Activated naive CD8-positive, alpha-beta T cell treated with anti-CD3 and anti-CD28 coated beads, Interleukin-2, amount 10 ng/mL, durations not matched to agents 7 days and 5 days (primary cell): ENCODE data around the gene BID. TPM values are rescaled to one million over a fixed set of nuclear protein-coding genes. Genes with fewer than 3 reads are reported as not detected.
A peak's percentile ranks its signal among the peaks of the same experiment; 100 is the strongest.

Source experiments
- ATAC-seq: fragments of 150-1000 bp; cut with Tn5 transposase; one replicate; pipeline ENCODE4 v1.10.0; 2021; ENCODE audit warnings: low read depth, moderate library complexity
- POLR2A ChIA-PET: fragments of 350-600 bp; sonication (Branson Sonifier 250); formaldehyde crosslinking; loops from one replicate; lab custom pipeline; 2021; ENCODE audit warnings: antibody characterized with exemption; lab: Charles Lee
- DNase-seq: peaks from one replicate; pipeline ENCODE4 v3.0.0; 2021
- H3K27ac Mint-ChIP-seq: one replicate; pipeline ENCODE4 v1.8.0; 2022; ENCODE audit warnings: mild to moderate bottlenecking, mixed read lengths
- H3K27me3 Mint-ChIP-seq: one replicate; pipeline ENCODE4 v1.8.0; 2022; ENCODE audit warnings: mild to moderate bottlenecking, moderate library complexity, mixed read lengths
- H3K36me3 Mint-ChIP-seq: one replicate; pipeline ENCODE4 v1.8.0; 2021; ENCODE audit warnings: mild to moderate bottlenecking, mixed read lengths
- H3K4me1 Mint-ChIP-seq: one replicate; pipeline ENCODE4 v1.8.0; 2021; ENCODE audit warnings: mixed read lengths
- H3K4me3 Mint-ChIP-seq: one replicate; pipeline ENCODE4 v1.8.0; 2022; ENCODE audit warnings: mild to moderate bottlenecking, moderate library complexity, mixed read lengths
- H3K9me3 Mint-ChIP-seq: one replicate; pipeline ENCODE4 v1.8.0; 2021; ENCODE audit warnings: mixed read lengths
- total RNA-seq, 2 experiments: library from RNA; stranded (reverse); gene quantifications; one replicate each; pipeline ENCODE4 v1.2.3, GENCODE V29; 2021

The BID gene
- total RNA-seq, 2 experiments from 2014 or later, result 33.6 to 35.6 TPM

DNA sequence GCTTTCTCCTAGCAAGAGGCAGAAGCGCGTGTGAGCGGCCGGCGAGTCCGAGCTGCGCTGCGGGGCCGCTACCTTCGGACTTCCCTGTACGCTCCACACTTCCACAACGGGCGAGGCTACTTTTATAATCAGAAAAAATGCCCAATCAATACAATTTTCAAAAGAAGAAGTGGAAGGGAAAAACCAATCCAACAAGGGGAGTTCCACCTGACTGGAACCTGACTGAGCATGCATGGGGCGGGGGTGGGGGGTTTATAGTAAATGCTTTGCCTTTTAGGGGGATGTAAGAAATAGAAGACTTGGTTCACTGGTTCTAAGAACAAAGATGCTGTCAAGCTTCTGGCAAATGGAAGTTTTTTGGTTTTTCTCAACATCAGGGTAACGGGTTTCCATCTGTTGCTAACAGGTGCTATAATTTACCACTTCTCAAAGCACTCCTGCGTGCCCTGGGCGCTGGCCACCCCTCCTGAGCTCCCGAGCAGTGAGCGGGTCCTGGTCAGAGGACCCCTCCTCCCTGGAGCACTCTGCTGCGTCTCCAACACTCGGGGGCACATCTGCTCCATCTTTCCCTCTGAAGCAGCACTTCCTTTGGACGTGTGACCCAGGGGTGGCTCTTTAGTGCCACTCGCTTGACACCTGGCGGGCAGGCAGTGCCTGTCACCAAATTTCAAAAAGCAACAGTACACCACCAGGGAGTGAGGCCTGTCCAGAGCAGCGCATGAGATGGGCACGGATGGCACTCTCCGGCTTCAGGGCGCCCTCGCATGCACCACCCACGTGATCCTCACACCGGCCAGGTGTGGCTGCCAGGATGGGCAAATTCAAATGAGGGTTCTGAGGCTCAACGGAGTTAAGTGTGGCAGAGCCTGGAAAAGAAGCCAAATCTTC lies 21.6 kb upstream of the BID start:
- H3K4me1 Mint-ChIP-seq, result peaks cover 4% of the 10 kb centered on the region
- H3K36me3 Mint-ChIP-seq, result no peaks in the 10 kb centered on the region
- H3K9me3 Mint-ChIP-seq, result no peaks in the 10 kb centered on the region
- POLR2A ChIA-PET, result no interaction called here
- no peak for DNase-seq
- ATAC-seq, result no peak
- no peak overlapping the region for H3K27ac Mint-ChIP-seq
- H3K4me3 Mint-ChIP-seq, result no peak overlapping the region
- H3K27me3 Mint-ChIP-seq, result no peaks in the 10 kb centered on the region

- H3K27ac Mint-ChIP-seq, result no peak overlapping the region
Observed at GRCh38 chr22:17794726-17795542, 20.7 kb upstream of the BID start.

DNA sequence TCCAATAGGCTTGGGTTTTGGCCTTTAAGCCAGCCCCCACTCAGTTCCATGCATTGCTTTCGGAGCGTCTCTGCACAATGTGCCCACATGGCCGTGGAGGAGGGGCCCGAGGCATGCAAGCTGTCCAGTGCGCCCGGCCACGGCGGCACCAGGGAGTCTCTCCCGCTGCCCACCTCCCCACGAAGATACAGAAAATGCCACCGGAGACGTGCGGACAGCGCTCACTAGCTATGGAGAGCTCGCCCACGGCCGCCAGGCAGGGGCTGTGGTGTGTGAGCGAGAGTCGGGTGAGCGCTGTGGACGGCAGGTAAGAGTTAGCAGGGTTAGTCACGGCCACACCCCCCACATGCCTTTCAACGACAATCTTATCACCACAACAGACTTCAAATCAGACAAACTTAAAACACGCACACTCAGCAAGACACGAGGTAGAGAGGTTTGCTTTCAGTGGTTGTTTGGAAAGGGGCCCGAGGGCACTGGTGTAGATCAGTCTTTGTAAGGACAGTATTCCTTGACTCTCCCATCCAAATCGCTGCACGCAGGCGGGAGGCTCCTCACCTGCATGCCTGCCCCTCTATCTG lies 18.7 kb upstream of the BID start:
- H3K9me3 Mint-ChIP-seq, result no peaks in the 10 kb centered on the region
- H3K4me3 Mint-ChIP-seq, result no peak overlapping the region
- POLR2A ChIA-PET, result no interaction called here

More at GRCh38 chr22:17794726-17795542, 20.7 kb upstream of the BID start:
- Mint-ChIP-seq H3K4me1 (peaks cover 4% of the 10 kb centered on the region), H3K27me3 (no peaks in the 10 kb centered on the region), H3K36me3 (no peaks in the 10 kb centered on the region), H3K4me3 (no peak overlapping the region), H3K9me3 (no peaks in the 10 kb centered on the region)
- POLR2A ChIA-PET, result no interaction called here
- ATAC-seq (no peak), DNase-seq (no peak)

GRCh38 chr22:17792299-17792698 lies 18.0 kb upstream of the BID start:
- no peak for ATAC-seq
- no peak overlapping the region for H3K27ac Mint-ChIP-seq
- no peaks in the 10 kb centered on the region for H3K4me1 Mint-ChIP-seq
- no peaks in the 10 kb centered on the region for H3K36me3 Mint-ChIP-seq
- POLR2A ChIA-PET, result no interaction called here
- H3K4me3 Mint-ChIP-seq, result no peak overlapping the region
- DNase-seq, result no peak
- no peaks in the 10 kb centered on the region for H3K27me3 Mint-ChIP-seq
- H3K9me3 Mint-ChIP-seq, result no peaks in the 10 kb centered on the region

More for the DNA sequence above, 18.7 kb upstream of the BID start:
- Mint-ChIP-seq H3K27me3 (no peaks in the 10 kb centered on the region), H3K36me3 (no peaks in the 10 kb centered on the region), H3K4me1 (peaks cover under 1% of the 10 kb centered on the region), H3K27ac (no peak overlapping the region)
- no peak for DNase-seq
- no peak for ATAC-seq

GRCh38 chr22:17791196-17791595 lies 16.9 kb upstream of the BID start:
- no peaks in the 10 kb centered on the region for H3K9me3 Mint-ChIP-seq
- POLR2A ChIA-PET, result no interaction called here
- DNase-seq (no peak), ATAC-seq (no peak)
- no peaks in the 10 kb centered on the region for H3K36me3 Mint-ChIP-seq
- no peak overlapping the region for H3K4me3 Mint-ChIP-seq
- no peaks in the 10 kb centered on the region for H3K27me3 Mint-ChIP-seq
- H3K27ac Mint-ChIP-seq, result no peak overlapping the region
- peaks cover 3% of the 10 kb centered on the region for H3K4me1 Mint-ChIP-seq

DNA sequence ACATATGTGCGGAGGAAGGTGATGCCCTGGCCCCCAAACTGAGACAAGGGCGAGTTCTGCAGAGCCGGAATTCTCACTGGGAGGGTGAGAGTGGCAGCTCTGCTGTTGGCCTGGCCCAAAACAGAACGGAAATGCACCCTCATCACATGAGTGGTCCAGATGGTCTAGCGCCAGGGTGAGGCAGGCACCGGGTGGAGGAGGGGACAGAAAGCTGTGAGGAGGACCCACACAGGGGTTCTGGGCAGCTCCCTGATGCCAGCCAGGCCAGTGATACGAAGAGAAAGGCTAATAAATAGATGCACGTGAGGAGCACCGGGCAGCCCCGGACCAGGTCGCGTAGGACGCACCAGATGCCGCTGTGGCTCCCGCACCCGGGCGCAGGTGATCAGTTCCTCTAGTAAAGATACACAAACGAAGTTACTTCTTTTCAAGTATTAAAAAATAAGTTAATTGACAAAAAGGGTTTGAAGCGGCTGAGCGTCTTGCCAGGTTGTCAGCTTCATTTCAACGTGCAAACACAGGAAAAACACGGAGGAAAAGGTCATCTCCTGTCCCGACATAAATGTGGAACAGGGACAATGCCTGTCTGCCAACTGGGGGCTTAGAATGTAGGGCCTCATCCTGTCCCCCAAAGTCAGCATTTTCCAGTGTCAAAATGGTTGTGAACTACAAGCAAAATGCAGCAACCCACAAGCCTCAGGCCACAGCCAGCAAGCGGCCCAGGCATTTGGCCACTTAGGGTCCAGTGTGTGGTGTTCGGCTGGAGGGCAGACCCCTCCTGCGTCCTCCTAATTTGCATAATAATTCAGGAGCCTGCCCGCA lies 15.3 kb upstream of the BID start:
- no peak for DNase-seq
- no peak for ATAC-seq
- Mint-ChIP-seq H3K4me1 (peaks cover 3% of the 10 kb centered on the region), H3K9me3 (no peaks in the 10 kb centered on the region), H3K4me3 (no peak overlapping the region), H3K27ac (no peak overlapping the region), H3K36me3 (no peaks in the 10 kb centered on the region), H3K27me3 (no peaks in the 10 kb centered on the region)
- POLR2A ChIA-PET, result interaction anchor here (1.1 kb wide), 1 partner anchor 9 kb away, joined by 5 read pairs; no protein-coding TSS in a partner anchor

- H3K9me3 Mint-ChIP-seq, result no peaks in the 10 kb centered on the region
- peaks cover 3% of the 10 kb centered on the region for H3K4me1 Mint-ChIP-seq
- H3K36me3 Mint-ChIP-seq, result no peaks in the 10 kb centered on the region
- H3K27me3 Mint-ChIP-seq, result no peaks in the 10 kb centered on the region
- ATAC-seq, result no peak
- POLR2A ChIA-PET, result interaction anchor here (1.1 kb wide), 1 partner anchor 9 kb away, joined by 5 read pairs; no protein-coding TSS in a partner anchor
- no peak overlapping the region for H3K4me3 Mint-ChIP-seq
- DNase-seq, result no peak
- no peak overlapping the region for H3K27ac Mint-ChIP-seq
Observed at GRCh38 chr22:17788528-17789378, 14.5 kb upstream of the BID start.

- no peaks in the 10 kb centered on the region for H3K9me3 Mint-ChIP-seq
- H3K27ac Mint-ChIP-seq, result no peak overlapping the region
- POLR2A ChIA-PET, result no interaction called here
- no peaks in the 10 kb centered on the region for H3K27me3 Mint-ChIP-seq
- ATAC-seq, result no peak
- no peak for DNase-seq
- no peak overlapping the region for H3K4me3 Mint-ChIP-seq
- peaks cover 3% of the 10 kb centered on the region for H3K4me1 Mint-ChIP-seq
- H3K36me3 Mint-ChIP-seq, result no peaks in the 10 kb centered on the region
Observed at GRCh38 chr22:17787716-17788330, 13.6 kb upstream of the BID start.

DNA sequence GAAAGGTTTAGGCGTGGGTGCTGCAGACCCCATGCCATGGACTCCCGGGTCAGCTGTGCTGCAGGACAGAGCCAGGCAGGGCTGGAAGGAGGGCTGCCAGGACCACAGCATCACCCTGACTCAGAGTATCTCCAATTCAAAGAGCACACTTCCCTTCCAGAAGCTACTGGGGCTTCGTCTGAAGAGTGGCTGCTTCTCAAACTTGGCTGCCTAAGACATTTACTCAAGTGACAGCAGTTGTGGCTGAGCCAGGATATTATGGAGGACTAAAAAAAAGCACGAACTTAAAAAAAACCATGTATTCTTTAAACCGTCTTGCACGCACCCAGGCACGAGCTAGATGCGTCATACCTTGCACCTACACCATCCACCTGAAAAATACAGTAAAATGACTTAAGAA lies 13.0 kb upstream of the BID start:
- Mint-ChIP-seq H3K9me3 (no peaks in the 10 kb centered on the region), H3K36me3 (no peaks in the 10 kb centered on the region), H3K27me3 (no peaks in the 10 kb centered on the region), H3K27ac (no peak overlapping the region), H3K4me1 (peaks cover 3% of the 10 kb centered on the region), H3K4me3 (no peak overlapping the region)
- POLR2A ChIA-PET, result interaction anchor here (0.6 to 2.5 kb wide), 3 partner anchors 11 to 28 kb away, joined by 3 to 9 read pairs (median 8); partner anchors contain the start of gene BID
- DNase-seq, result no peak
- no peak for ATAC-seq

DNA sequence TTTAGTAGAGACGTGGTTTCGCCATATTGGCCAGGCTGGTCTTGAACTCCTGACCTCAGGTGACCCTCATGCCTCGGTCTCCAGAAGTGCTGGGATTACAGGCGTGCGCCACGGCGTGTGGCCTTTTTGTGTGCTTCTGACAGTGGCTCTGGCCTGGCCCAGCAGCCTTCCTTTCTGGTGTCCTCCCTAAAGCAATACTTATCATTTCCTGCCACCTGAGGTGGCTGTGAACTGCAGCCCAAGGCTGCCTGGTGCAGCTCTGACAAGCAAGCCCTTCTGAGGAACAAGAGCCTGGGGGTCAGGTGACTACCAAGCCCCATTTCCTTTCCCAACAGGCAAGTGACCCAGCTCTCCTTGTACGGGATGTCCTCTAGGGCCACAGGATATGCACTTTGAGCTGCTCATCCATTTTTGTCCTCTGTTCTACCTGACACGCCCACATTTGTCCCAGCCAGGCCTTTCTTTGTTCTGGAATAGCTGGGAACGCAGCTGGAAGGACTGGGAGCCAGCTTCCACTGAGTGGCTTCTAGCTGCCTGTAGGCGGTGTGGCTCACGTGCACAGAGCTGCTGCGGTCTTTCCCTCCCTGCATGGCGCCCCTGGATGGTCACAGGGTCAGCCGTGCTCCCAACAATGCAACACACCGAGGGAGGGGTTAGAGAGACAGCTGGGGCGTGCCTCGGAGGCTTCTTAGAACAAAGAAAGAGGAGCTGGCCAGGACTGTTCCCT lies 12.3 kb upstream of the BID start:
- no peaks in the 10 kb centered on the region for H3K36me3 Mint-ChIP-seq
- ATAC-seq, result peak; percentile 40
- peaks cover 3% of the 10 kb centered on the region for H3K4me1 Mint-ChIP-seq
- H3K9me3 Mint-ChIP-seq, result no peaks in the 10 kb centered on the region
- peak overlapping the region; percentile 48 for H3K27ac Mint-ChIP-seq
- no peaks in the 10 kb centered on the region for H3K27me3 Mint-ChIP-seq
- POLR2A ChIA-PET, result interaction anchor here (0.6 to 2.5 kb wide), 5 partner anchors 9 to 27 kb away, joined by 3 to 9 read pairs (median 3); partner anchors contain the start of gene BID
- no peak for DNase-seq
- no peak overlapping the region for H3K4me3 Mint-ChIP-seq
